ENCODE results near the gene PDE6C.

Gene PDE6C

GRCh38 chr10:93590638-93591037 is 21.7 kb upstream of the PDE6C start:
- Mint-ChIP-seq H3K36me3 (ENCODE audit: low read depth) (no peaks in the 10 kb centered on the region), H3K4me3 (no peak overlapping the region), H3K4me1 (no peaks in the 10 kb centered on the region), H3K27me3 (ENCODE audit: low read depth) (peaks cover 13% of the 10 kb centered on the region), H3K27ac (no peak overlapping the region), H3K9me3 (no peaks in the 10 kb centered on the region)
- TF ChIP-seq CTCF (IDR thresholded peaks at IDR 0.05; ENCODE audit: unreplicated experiment in 3 of 3) = no peak

- H3K36me3 Mint-ChIP-seq (ENCODE audit: low read depth) = no peaks in the 10 kb centered on the region
- no peaks in the 10 kb centered on the region for H3K9me3 Mint-ChIP-seq
- no peaks in the 10 kb centered on the region for H3K4me1 Mint-ChIP-seq
- H3K4me3 Mint-ChIP-seq = no peak overlapping the region
- no peak overlapping the region for H3K27ac Mint-ChIP-seq
- H3K27me3 Mint-ChIP-seq (ENCODE audit: low read depth) = peaks cover 14% of the 10 kb centered on the region
- no peak for TF ChIP-seq CTCF (IDR thresholded peaks at IDR 0.05; ENCODE audit: unreplicated experiment in 3 of 3)
Observed at GRCh38 chr10:93591065-93591808, 21.1 kb upstream of the PDE6C start.

GRCh38 chr10:93593254-93593653 is 19.1 kb upstream of the PDE6C start:
- Mint-ChIP-seq H3K36me3 (ENCODE audit: low read depth) (no peaks in the 10 kb centered on the region), H3K9me3 (no peaks in the 10 kb centered on the region), H3K4me3 (no peak overlapping the region), H3K27ac (no peak overlapping the region), H3K27me3 (ENCODE audit: low read depth) (peaks cover 27% of the 10 kb centered on the region), H3K4me1 (no peaks in the 10 kb centered on the region)
- TF ChIP-seq CTCF (IDR thresholded peaks at IDR 0.05; ENCODE audit: unreplicated experiment in 3 of 3) = no peak

- Mint-ChIP-seq H3K27me3 (ENCODE audit: low read depth) (peaks cover 31% of the 10 kb centered on the region), H3K4me1 (no peaks in the 10 kb centered on the region), H3K27ac (no peak overlapping the region), H3K9me3 (no peaks in the 10 kb centered on the region), H3K4me3 (no peak overlapping the region), H3K36me3 (ENCODE audit: low read depth) (no peaks in the 10 kb centered on the region)
- TF ChIP-seq CTCF (IDR thresholded peaks at IDR 0.05; ENCODE audit: unreplicated experiment in 3 of 3) = no peak
Observed at GRCh38 chr10:93593749-93594148, 18.6 kb upstream of the PDE6C start.

GRCh38 chr10:93594518-93594917 is 17.8 kb upstream of the PDE6C start:
- no peaks in the 10 kb centered on the region for H3K4me1 Mint-ChIP-seq
- no peaks in the 10 kb centered on the region for H3K36me3 Mint-ChIP-seq (ENCODE audit: low read depth)

More at GRCh38 chr10:93594518-93594917, 17.8 kb upstream of the PDE6C start:
- peaks cover 36% of the 10 kb centered on the region for H3K27me3 Mint-ChIP-seq (ENCODE audit: low read depth)
- H3K27ac Mint-ChIP-seq = no peak overlapping the region
- no peaks in the 10 kb centered on the region for H3K9me3 Mint-ChIP-seq
- no peak overlapping the region for H3K4me3 Mint-ChIP-seq
- no peak for TF ChIP-seq CTCF (IDR thresholded peaks at IDR 0.05; ENCODE audit: unreplicated experiment in 3 of 3)
